ENCODE data around the gene CFHR3.
"Not testable (repeated sequence)": the region's sequence is repeated elsewhere in the genome, so short reads cannot be mapped to it uniquely, and the experiment has no call there.

Gene CFHR3

GRCh38 chr1:196777603-196778002, 3.0 kb downstream of the CFHR3 start:
- no peak overlapping the region for H3K27ac ChIP-seq (ENCODE audit: low read depth, low read length)
- WGBS = 96% methylated on average over 12 of the region's 13 CpGs
- H3K4me1 ChIP-seq (ENCODE audit: insufficient read depth, low read length) = no peaks in the 10 kb centered on the region
- H3K4me3 ChIP-seq (ENCODE audit: low read length) = no peak overlapping the region
- H3K27me3 ChIP-seq (ENCODE audit: insufficient read depth, low read length) = no peaks in the 10 kb centered on the region
- no peaks in the 10 kb centered on the region for H3K36me3 ChIP-seq (ENCODE audit: insufficient read depth, low read length)
- no peaks in the 10 kb centered on the region for H3K9me3 ChIP-seq (ENCODE audit: insufficient read depth, low read depth, low read length)
- H3K9ac ChIP-seq (ENCODE audit: low read depth, low read length) = no peak overlapping the region

DNA sequence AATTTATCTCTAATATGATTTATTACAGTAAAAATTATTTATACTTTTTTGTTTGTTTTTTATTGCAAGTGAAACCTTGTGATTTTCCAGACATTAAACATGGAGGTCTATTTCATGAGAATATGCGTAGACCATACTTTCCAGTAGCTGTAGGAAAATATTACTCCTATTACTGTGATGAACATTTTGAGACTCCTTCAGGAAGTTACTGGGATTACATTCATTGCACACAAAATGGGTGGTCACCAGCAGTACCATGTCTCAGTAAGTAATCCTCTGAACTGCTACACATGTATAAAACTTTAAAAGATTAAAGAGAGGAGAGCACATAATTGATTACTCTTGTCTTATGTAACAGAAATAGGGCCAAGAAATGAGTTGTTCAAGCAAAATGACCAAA, 4.5 kb downstream of the CFHR3 start:
- Histone ChIP-seq H3K9ac (ENCODE audit: low read depth, low read length) (no peak overlapping the region), H3K4me3 (ENCODE audit: low read length) (no peak overlapping the region), H3K27ac (ENCODE audit: low read depth, low read length) (no peak overlapping the region), H3K9me3 (ENCODE audit: insufficient read depth, low read depth, low read length) (no peaks in the 10 kb centered on the region), H3K4me1 (ENCODE audit: insufficient read depth, low read length) (no peaks in the 10 kb centered on the region), H3K27me3 (ENCODE audit: insufficient read depth, low read length) (no peaks in the 10 kb centered on the region), H3K36me3 (ENCODE audit: insufficient read depth, low read length) (no peaks in the 10 kb centered on the region)
- no CpG with 5 or more reads among the region's 1 CpG for WGBS

DNA sequence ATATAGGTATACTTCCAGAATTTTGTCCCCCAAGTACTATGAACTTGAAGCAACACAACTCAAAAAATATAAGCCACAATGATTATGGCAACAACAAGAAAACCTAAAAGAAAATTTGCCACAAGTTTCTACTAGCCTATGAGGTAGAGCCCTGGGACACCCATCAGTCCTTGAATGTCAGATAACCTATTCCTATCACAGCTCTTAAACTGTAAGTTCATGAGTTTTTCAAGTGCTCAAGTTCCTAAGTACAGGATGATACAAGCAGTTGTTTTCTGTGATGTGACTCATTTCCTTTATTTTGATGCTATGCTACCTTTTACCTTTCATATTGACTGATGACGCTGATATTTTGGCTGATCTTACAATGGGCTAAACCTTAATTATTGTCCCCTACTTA, 16.6 kb downstream of the CFHR3 start:
- not testable (repeated sequence) for H3K27ac ChIP-seq (ENCODE audit: low read depth, low read length); H3K27me3 ChIP-seq (ENCODE audit: insufficient read depth, low read length); H3K9ac ChIP-seq (ENCODE audit: low read depth, low read length); H3K36me3 ChIP-seq (ENCODE audit: insufficient read depth, low read length); H3K4me3 ChIP-seq (ENCODE audit: low read length); H3K9me3 ChIP-seq (ENCODE audit: insufficient read depth, low read depth, low read length)
- peaks cover 15% of the 10 kb centered on the region for H3K4me1 ChIP-seq (ENCODE audit: insufficient read depth, low read length)
- no CpG with 5 or more reads among the region's 1 CpG for WGBS

DNA sequence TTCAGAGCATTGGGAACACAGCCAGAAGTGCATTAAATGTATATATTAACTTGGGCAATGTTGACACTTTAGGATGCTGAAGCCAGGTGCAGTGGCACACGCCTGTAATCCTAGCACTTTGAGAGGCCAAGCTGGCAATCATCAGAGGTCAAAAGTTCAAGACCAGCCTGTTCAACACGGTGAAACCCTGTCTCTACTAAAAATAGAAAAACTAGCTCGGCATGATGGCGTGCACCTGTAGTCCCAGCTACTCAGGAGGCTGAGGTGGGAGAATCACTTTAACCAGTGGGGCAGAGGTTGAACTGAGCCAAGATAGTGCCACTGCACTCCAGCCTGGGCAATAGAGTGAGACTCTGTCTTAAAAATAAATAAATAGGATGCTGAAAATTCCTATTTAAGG, 19.5 kb downstream of the CFHR3 start:
- H3K4me1 ChIP-seq (ENCODE audit: insufficient read depth, low read length); H3K4me3 ChIP-seq (ENCODE audit: low read length); H3K9me3 ChIP-seq (ENCODE audit: insufficient read depth, low read depth, low read length); H3K9ac ChIP-seq (ENCODE audit: low read depth, low read length); H3K36me3 ChIP-seq (ENCODE audit: insufficient read depth, low read length); H3K27ac ChIP-seq (ENCODE audit: low read depth, low read length); H3K27me3 ChIP-seq (ENCODE audit: insufficient read depth, low read length): not testable (repeated sequence)
- 91% methylated on average over 4 of the region's 4 CpGs for WGBS

DNA sequence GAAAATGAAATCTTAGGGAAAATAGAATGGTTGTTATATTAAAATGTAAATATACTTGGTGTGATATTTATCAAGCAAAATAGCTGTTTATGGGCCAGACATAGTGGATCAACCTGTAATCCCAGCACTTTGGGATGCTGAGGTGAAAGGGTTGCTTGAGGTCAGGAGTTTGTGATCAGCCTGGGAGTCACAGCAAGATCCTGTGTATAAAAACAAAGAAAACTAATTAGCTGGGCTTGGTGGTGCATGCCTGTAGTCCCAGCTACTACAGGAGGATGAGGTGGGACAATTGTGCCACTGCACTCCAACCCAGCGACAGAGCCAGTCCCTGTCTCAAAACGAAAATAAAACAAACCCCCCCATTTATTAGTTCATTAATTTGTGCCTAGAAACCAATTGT, 23.3 kb downstream of the CFHR3 start:
- 86% methylated on average over 2 of the region's 2 CpGs for WGBS
- Histone ChIP-seq H3K36me3 (ENCODE audit: insufficient read depth, low read length) (no peaks in the 10 kb centered on the region), H3K4me3 (ENCODE audit: low read length) (no peak overlapping the region), H3K9ac (ENCODE audit: low read depth, low read length) (no peak overlapping the region), H3K27ac (ENCODE audit: low read depth, low read length) (no peak overlapping the region), H3K4me1 (ENCODE audit: insufficient read depth, low read length) (no peaks in the 10 kb centered on the region), H3K27me3 (ENCODE audit: insufficient read depth, low read length) (no peaks in the 10 kb centered on the region), H3K9me3 (ENCODE audit: insufficient read depth, low read depth, low read length) (peaks cover 3% of the 10 kb centered on the region; the same call in 1 of the 2 replicates)

DNA sequence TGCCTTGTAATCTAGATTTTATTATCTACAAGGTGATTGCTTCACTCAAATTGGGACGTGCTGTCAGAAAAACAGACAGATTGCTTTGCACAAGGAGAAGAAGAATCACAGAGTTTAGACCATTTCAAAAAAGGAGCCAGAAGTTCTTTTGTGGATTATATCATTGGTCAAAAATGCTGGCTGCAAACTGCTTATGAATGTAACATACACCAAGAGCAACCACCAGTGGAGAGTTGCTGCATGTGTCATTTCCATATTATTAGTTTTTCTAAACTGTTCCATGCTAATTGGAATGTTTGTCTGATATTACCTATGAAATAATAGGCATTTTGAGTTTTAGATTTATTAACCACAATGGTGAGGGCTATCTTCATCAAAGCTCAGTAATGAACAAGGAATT, 27.3 kb downstream of the CFHR3 start:
- H3K4me3 ChIP-seq (ENCODE audit: low read length); H3K27me3 ChIP-seq (ENCODE audit: insufficient read depth, low read length); H3K9me3 ChIP-seq (ENCODE audit: insufficient read depth, low read depth, low read length); H3K9ac ChIP-seq (ENCODE audit: low read depth, low read length); H3K4me1 ChIP-seq (ENCODE audit: insufficient read depth, low read length); H3K36me3 ChIP-seq (ENCODE audit: insufficient read depth, low read length); H3K27ac ChIP-seq (ENCODE audit: low read depth, low read length): not testable (repeated sequence)
- 92% methylated on average over 1 of the region's 1 CpG for WGBS

DNA sequence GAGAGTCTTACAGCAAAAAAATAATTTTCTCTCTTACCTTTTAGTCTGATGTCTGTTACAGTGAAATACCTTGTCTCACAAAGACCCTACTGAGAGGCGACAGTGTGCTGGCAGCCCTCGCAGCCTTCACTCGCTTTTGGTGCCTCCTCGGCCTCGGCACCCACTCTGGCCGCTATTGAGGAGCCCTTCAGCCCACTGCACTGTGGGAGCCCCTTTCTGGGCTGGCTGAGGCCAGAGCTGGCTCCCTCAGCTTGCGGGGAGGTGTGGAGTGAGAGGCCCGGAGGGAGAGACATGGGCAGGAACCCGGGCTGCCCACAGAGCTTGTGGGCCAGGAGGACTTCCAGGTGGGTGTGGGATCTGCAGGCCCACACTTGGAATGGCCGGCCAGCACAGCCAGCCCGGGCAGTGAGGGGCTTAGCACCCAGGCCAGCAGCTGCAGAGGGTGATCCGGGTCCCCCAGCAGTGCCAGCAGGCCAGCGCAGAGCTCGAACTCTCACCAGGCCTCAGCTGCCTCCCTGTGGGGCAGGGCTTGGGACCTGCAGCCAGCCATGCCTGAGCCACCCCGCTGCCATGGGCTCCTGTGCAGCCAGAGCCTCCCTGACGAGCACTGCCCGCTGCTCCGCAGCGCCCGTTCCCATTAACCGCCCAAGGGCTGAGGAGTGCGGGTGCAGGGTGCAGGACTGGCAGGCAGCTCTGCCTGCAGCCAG, 34.0 kb downstream of the CFHR3 start:
- Histone ChIP-seq H3K9me3 (ENCODE audit: insufficient read depth, low read depth, low read length) (no peaks in the 10 kb centered on the region), H3K4me1 (ENCODE audit: insufficient read depth, low read length) (no peaks in the 10 kb centered on the region), H3K27ac (ENCODE audit: low read depth, low read length) (no peak overlapping the region), H3K4me3 (ENCODE audit: low read length) (no peak overlapping the region), H3K27me3 (ENCODE audit: insufficient read depth, low read length) (no peaks in the 10 kb centered on the region), H3K36me3 (ENCODE audit: insufficient read depth, low read length) (no peaks in the 10 kb centered on the region), H3K9ac (ENCODE audit: low read depth, low read length) (no peak overlapping the region)
- 97% methylated on average over 22 of the region's 22 CpGs for WGBS

- not testable (repeated sequence) for H3K9ac ChIP-seq (ENCODE audit: low read depth, low read length); H3K4me3 ChIP-seq (ENCODE audit: low read length); H3K27me3 ChIP-seq (ENCODE audit: insufficient read depth, low read length); H3K4me1 ChIP-seq (ENCODE audit: insufficient read depth, low read length); H3K9me3 ChIP-seq (ENCODE audit: insufficient read depth, low read depth, low read length); H3K27ac ChIP-seq (ENCODE audit: low read depth, low read length); H3K36me3 ChIP-seq (ENCODE audit: insufficient read depth, low read length)
- 67% methylated on average over 6 of the region's 6 CpGs for WGBS
Measured at GRCh38 chr1:196817442-196817841, 42.8 kb downstream of the CFHR3 start.

DNA sequence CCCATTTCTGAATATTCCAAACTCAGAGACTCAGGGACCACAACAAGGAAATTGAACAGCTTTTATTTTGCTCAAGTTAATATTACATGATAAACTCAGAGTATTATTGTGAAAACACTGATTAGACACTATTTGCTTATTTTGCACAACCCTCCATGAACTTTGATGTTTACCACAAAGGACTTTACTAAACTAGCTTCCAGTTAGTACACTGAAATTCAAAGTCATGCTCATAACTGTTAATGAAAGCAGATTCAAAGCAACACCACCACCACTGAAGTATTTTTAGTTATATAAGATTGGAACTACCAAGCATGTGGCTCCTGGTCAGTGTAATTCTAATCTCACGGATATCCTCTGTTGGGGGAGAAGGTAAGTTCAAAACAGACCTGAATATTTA, 44.9 kb downstream of the CFHR3 start, which contains the start of gene CFHR1:
TSS of gene CFHR1 (plus strand) at position 201 of the 400 bp plus-strand sequence. CDS start at position 315, 114 bp downstream.
- not testable (repeated sequence) for H3K9me3 ChIP-seq (ENCODE audit: insufficient read depth, low read depth, low read length); H3K36me3 ChIP-seq (ENCODE audit: insufficient read depth, low read length); H3K27me3 ChIP-seq (ENCODE audit: insufficient read depth, low read length); H3K4me3 ChIP-seq (ENCODE audit: low read length); H3K9ac ChIP-seq (ENCODE audit: low read depth, low read length); H3K27ac ChIP-seq (ENCODE audit: low read depth, low read length); H3K4me1 ChIP-seq (ENCODE audit: insufficient read depth, low read length)
- no CpG with 5 or more reads among the region's 1 CpG for WGBS

DNA sequence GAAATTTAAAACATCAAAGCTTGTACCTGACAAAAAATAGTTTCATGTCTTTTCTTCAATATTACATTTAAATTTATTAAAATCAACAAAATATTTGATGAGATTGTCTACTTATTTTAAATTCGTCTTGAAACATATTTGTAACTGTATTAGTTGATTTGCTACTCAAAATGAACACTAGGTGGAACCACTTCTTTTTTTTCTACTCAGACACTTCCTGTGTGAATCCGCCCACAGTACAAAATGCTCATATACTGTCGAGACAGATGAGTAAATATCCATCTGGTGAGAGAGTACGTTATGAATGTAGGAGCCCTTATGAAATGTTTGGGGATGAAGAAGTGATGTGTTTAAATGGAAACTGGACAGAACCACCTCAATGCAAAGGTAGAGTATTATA, 53.2 kb downstream of the CFHR3 start:
- H3K9ac ChIP-seq (ENCODE audit: low read depth, low read length); H3K9me3 ChIP-seq (ENCODE audit: insufficient read depth, low read depth, low read length); H3K27ac ChIP-seq (ENCODE audit: low read depth, low read length); H3K4me1 ChIP-seq (ENCODE audit: insufficient read depth, low read length); H3K27me3 ChIP-seq (ENCODE audit: insufficient read depth, low read length); H3K4me3 ChIP-seq (ENCODE audit: low read length); H3K36me3 ChIP-seq (ENCODE audit: insufficient read depth, low read length): not testable (repeated sequence)
- WGBS = 43% methylated on average over 1 of the region's 4 CpGs

All from HUES64 (cell line).